Measurements from ENCODE around the gene GLIS2. TPM values are rescaled to one million over a fixed set of nuclear protein-coding genes. Genes with fewer than 3 reads are reported as not detected.

GLIS2 gene
- total and polyA plus RNA-seq, 10 of the 15 experiments (the other 5 are each of a cell fraction or from before 2014, with no cell fraction given) = 0.03 to 0.64 (median 0.18) TPM; not detected in 4

DNA sequence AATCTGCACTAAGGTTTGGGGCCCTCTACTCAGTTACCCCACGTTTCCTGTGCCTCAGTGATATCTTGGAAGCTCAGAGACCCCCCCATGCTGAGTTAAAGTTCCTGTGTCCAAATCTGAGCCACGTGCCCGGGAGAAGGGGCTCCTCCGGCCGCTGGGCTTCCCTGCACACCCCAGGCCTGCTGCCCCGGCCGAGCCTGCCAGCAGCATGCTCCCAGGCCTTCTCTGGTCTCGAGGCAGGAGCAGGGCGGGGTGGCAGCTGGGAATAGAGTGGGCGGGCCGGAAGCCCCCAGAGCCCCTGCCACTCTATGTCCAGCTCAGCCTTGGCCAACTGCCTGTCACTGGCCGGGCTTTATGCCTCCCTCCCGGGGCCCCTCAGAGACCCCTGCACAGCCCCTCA lies 50.1 kb downstream of the GLIS2 start:
- no peaks in the 10 kb centered on the region for H4K20me1 ChIP-seq (ENCODE audit: control insufficient read depth, insufficient read depth)
- no peak for FAIRE-seq
- TF ChIP-seq HDAC6 (IDR thresholded peaks at IDR 0.05; ENCODE audit: unreplicated experiment) = no peak
- no peak for TF ChIP-seq ZNF592 (IDR thresholded peaks at IDR 0.05)
- no peak for TF ChIP-seq ZNF217 (IDR thresholded peaks at IDR 0.05)
- no peak for TF ChIP-seq CUX1 (IDR thresholded peaks at IDR 0.05; ENCODE audit: insufficient replicate concordance, low read depth, low read length)
- no peak for TF ChIP-seq HDAC2 (IDR thresholded peaks at IDR 0.05)
- no peak for TF ChIP-seq NFYA (IDR thresholded peaks at IDR 0.05; ENCODE audit: borderline replicate concordance, low read depth, low read length)
- TF ChIP-seq TCF12 (IDR thresholded peaks at IDR 0.05; ENCODE audit: low read depth, low read length) = no peak
- TF ChIP-seq GATAD2B (conservative IDR thresholded peaks at IDR 0.05; ENCODE audit: low read depth) = no peak
- no peak for TF ChIP-seq NFXL1 (IDR thresholded peaks at IDR 0.05; ENCODE audit: borderline replicate concordance)
- no peak for TF ChIP-seq MEF2B (IDR thresholded peaks at IDR 0.05; ENCODE audit: partially characterized antibody, poor library complexity, severe bottlenecking)
- no peak for TF ChIP-seq BACH1 (IDR thresholded peaks at IDR 0.05; ENCODE audit: borderline replicate concordance)
- no peak for TF ChIP-seq ZNF207 (IDR thresholded peaks at IDR 0.05; ENCODE audit: borderline replicate concordance)
- no peak for TF ChIP-seq MXI1 (IDR thresholded peaks at IDR 0.05; ENCODE audit: low read depth, low read length)
- TF ChIP-seq IKZF2 (IDR thresholded peaks at IDR 0.05) = no peak
- TF ChIP-seq BCL11A (IDR thresholded peaks at IDR 0.05; ENCODE audit: low read depth, low read length) = no peak

More for the DNA sequence above, 50.1 kb downstream of the GLIS2 start:
- Histone ChIP-seq H3K79me2 (ENCODE audit: control insufficient read depth, insufficient read depth, low read length) (no peaks in the 10 kb centered on the region), H3K36me3 (ENCODE audit: control insufficient read depth in 2 of 2, insufficient read depth in 2 of 2, low read length in 1 of 2) (peaks cover 0 to 30% of the 10 kb centered on the region in 2 experiments; a peak in 2 of 4 replicates), H3K4me3 (no peak overlapping the region), H3K4me2 (ENCODE audit: control insufficient read depth, insufficient read depth) (no peak overlapping the region), H3K9me3 (replicated peaks; ENCODE audit: control insufficient read depth, insufficient read depth, low read length) (no peaks in the 10 kb centered on the region), H2AFZ (ENCODE audit: control insufficient read depth, low read depth, low read length) (no peak overlapping the region), H3K27ac (ENCODE audit: control insufficient read depth, insufficient read depth) (no peak overlapping the region), H3K27me3 (replicated peaks in 1 of 2; ENCODE audit: control insufficient read depth in 2 of 2, insufficient read depth in 2 of 2, low read length in 1 of 2) (no peaks in the 10 kb centered on the region), H3K4me1 (ENCODE audit: control insufficient read depth, insufficient read depth, low read length) (peaks cover 7% of the 10 kb centered on the region), H3K9ac (ENCODE audit: control insufficient read depth, insufficient read depth, low read length) (no peak overlapping the region)
- intact Hi-C loops (cut with micrococcal nuclease; ENCODE audit: unreplicated experiment) = no loop called here
- BruUV-seq (replicated peaks) = no TSS peak
- WGBS (ENCODE audit: insufficient coverage, insufficient replicate concordance, low lambda C conversion rate, missing lambda C conversion rate) = 95% methylated on average over 13 of the region's 13 CpGs
- in situ Hi-C loops (cut with MboI) = no loop called here
- RAD21 ChIA-PET (ENCODE audit: unreplicated experiment) = interaction anchor here (1.1 kb wide), 1 partner anchor 36 kb away, joined by 4 read pairs; no protein-coding TSS in a partner anchor
- ATAC-seq = no peak
- no peak for DNase-seq (ENCODE audit: low read depth, low spot score)
- SMC1A ChIA-PET (ENCODE audit: uncharacterized antibody, unreplicated experiment) = no interaction called here
- CTCF ChIA-PET = no interaction called here
- POLR2A ChIA-PET = interaction anchor here (0.7 kb wide), 1 partner anchor 1478 kb away, joined by 6 read pairs; no protein-coding TSS in a partner anchor
